Central memory CD8-positive, alpha-beta T cell (primary cell): ENCODE results near the gene IFT57.

Experiments used
- ATAC-seq: fragments of 150-1000 bp; cut with Tn5 transposase; replicated peaks from 2 replicates; pipeline ENCODE4 v1.10.0; 2022; ENCODE audit warnings: mild to moderate bottlenecking, moderate FRiP score, moderate number of reproducible peaks; ENCODE audit not compliant: poor library complexity, severe bottlenecking; ENCODE audit errors: extremely low read depth
- DNase-seq, 2 donors: peaks; one replicate each; pipeline ENCODE4 v3.0.0; 2021; ENCODE audit warnings: low spot score in 2 of 2
- H3K27ac Mint-ChIP-seq: one replicate; pipeline ENCODE4 v1.8.0; 2022; ENCODE audit warnings: low read depth, mild to moderate bottlenecking, moderate library complexity, mixed read lengths
- H3K27me3 Mint-ChIP-seq: one replicate; pipeline ENCODE4 v1.8.0; 2022; ENCODE audit warnings: mixed read lengths
- H3K36me3 Mint-ChIP-seq: one replicate; pipeline ENCODE4 v1.8.0; 2022; ENCODE audit warnings: mild to moderate bottlenecking, moderate library complexity, mixed read lengths; ENCODE audit not compliant: insufficient read depth
- H3K4me1 Mint-ChIP-seq: one replicate; pipeline ENCODE4 v1.8.0; 2022; ENCODE audit warnings: mixed read lengths
- H3K4me3 Mint-ChIP-seq: one replicate; pipeline ENCODE4 v1.8.0; 2022; ENCODE audit warnings: mild to moderate bottlenecking, moderate library complexity, mixed read lengths
- H3K9me3 Mint-ChIP-seq: one replicate; pipeline ENCODE4 v1.8.0; 2022; ENCODE audit warnings: mixed read lengths

IFT57 gene

DNA sequence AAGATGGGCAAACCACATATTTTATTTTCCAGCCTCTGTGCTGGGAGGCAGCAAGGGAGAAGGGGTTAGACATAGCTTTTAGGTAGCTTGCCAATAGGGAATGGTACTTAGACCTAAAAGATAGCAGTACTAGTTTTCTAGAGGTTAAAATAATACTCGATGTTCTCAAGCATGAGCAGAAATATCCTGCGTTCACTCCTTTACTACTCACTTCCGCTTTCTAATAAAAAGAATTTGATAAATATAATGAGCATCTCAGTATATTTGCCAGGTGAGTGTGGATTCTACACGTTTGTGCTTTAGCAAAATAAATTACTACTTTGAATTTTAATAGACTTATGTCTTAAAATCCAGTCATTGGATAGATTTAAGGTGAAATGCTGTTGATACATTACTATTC lies 92.0 kb downstream of the IFT57 start:
- no peak overlapping the region for H3K27ac Mint-ChIP-seq
- H3K27me3 Mint-ChIP-seq: no peaks in the 10 kb centered on the region
- no peak overlapping the region for H3K4me3 Mint-ChIP-seq
- peaks cover 88% of the 10 kb centered on the region for H3K4me1 Mint-ChIP-seq
- H3K9me3 Mint-ChIP-seq: peaks cover 6% of the 10 kb centered on the region
- peaks cover 11% of the 10 kb centered on the region for H3K36me3 Mint-ChIP-seq
- ATAC-seq: no peak
- no peak for DNase-seq

GRCh38 chr3:108127301-108127988 lies 94.8 kb downstream of the IFT57 start:
- Mint-ChIP-seq H3K36me3 (peaks cover 17% of the 10 kb centered on the region), H3K4me1 (peaks cover 82% of the 10 kb centered on the region), H3K9me3 (peaks cover 6% of the 10 kb centered on the region), H3K4me3 (peak overlapping the region; percentile 77), H3K27ac (peak overlapping the region; percentile 95), H3K27me3 (no peaks in the 10 kb centered on the region)
- ATAC-seq (peak; percentile 66), DNase-seq (peak; percentile 24 to 62)

GRCh38 chr3:108126348-108126747 lies 95.9 kb downstream of the IFT57 start:
- Mint-ChIP-seq H3K27ac (peak overlapping the region; percentile 96), H3K4me3 (peak overlapping the region; percentile 78), H3K27me3 (no peaks in the 10 kb centered on the region), H3K9me3 (peaks cover 6% of the 10 kb centered on the region), H3K4me1 (peaks cover 71% of the 10 kb centered on the region), H3K36me3 (peaks cover 17% of the 10 kb centered on the region)
- DNase-seq: no peak
- no peak for ATAC-seq

- Mint-ChIP-seq H3K27ac (peak overlapping the region; percentile 96), H3K4me1 (peaks cover 64% of the 10 kb centered on the region), H3K36me3 (peaks cover 17% of the 10 kb centered on the region), H3K4me3 (peak overlapping the region; percentile 78), H3K27me3 (no peaks in the 10 kb centered on the region), H3K9me3 (peaks cover 6% of the 10 kb centered on the region)
- DNase-seq (peak; percentile 44 to 67), ATAC-seq (peak; percentile 60)
Observed at GRCh38 chr3:108125550-108126071, 96.6 kb downstream of the IFT57 start.

GRCh38 chr3:108125153-108125543 lies 97.1 kb downstream of the IFT57 start:
- no peak for DNase-seq
- Mint-ChIP-seq H3K4me3 (peak overlapping the region; percentile 78), H3K27me3 (no peaks in the 10 kb centered on the region), H3K4me1 (peaks cover 63% of the 10 kb centered on the region), H3K9me3 (peaks cover 6% of the 10 kb centered on the region), H3K27ac (peak overlapping the region; percentile 96), H3K36me3 (peaks cover 17% of the 10 kb centered on the region)
- peak; percentile 38 for ATAC-seq

DNA sequence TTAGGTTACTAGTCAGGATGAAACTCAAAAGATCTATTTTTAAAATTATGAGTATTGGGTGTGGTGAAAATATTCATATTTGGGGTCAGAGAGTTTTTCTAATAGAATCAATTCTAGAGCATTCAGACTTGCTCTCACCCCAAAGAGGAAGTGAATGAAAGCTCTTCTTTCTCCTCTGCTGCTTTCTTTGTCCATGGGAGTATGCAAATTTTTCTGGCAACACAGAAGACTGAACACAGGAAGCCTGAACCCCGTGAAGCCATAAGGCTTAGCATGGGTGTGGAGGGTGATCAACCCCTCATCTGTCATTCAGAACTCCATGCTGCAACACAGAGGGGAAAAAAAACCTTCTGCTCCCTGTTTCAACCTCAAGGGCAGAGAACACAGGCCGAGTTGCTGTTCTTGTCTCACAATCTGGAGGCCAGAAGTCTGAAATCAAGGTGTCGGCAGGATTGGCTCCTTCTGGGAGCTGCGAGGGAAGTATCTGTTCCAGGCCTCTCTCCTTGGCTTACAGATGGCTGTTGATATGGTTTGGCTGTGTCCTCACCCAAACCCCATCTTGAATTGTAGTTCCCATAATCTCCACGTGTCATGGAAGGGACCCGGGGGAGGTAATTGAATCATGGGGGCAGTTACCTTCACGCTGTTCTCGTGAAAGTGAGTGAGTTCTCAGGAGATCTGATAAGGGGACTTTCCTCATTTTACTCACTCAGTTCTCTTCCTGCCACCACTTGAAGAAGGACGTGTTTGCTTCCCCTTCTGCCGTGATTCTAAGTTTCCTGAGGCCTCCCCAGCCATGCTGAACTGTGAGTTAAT lies 97.7 kb downstream of the IFT57 start:
- Mint-ChIP-seq H3K9me3 (peaks cover 6% of the 10 kb centered on the region), H3K4me1 (peaks cover 60% of the 10 kb centered on the region), H3K36me3 (peaks cover 17% of the 10 kb centered on the region), H3K27ac (peak overlapping the region; percentile 96), H3K4me3 (peak overlapping the region; percentile 78), H3K27me3 (no peaks in the 10 kb centered on the region)
- DNase-seq: peak; percentile 21 to 62
- peak; percentile 59 for ATAC-seq

DNA sequence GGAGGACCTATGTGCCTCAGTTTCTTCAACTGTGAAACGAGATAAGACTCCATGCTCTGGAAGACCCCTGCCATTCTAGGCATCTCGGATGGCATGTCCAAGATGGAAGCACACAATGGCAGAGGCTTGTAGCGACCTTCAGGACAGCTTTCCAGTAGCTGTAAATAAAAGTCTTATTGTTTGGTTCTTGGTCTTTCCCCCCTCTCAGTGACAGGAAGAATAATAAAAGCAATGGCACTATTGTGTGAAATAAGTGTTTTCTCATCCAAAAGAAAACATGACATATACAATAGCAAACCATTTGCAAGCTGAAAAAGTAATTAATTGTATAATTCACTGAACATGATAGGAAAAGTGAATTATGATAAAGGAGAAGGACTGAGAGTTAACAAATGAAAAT lies 98.9 kb downstream of the IFT57 start:
- H3K4me3 Mint-ChIP-seq: no peak overlapping the region

GRCh38 chr3:108122276-108122675 lies 99.9 kb downstream of the IFT57 start:
- no peak for DNase-seq
- Mint-ChIP-seq H3K27ac (no peak overlapping the region), H3K36me3 (peaks cover 14% of the 10 kb centered on the region), H3K9me3 (peaks cover 10% of the 10 kb centered on the region), H3K27me3 (no peaks in the 10 kb centered on the region), H3K4me1 (peaks cover 50% of the 10 kb centered on the region), H3K4me3 (no peak overlapping the region)
- ATAC-seq: no peak

More for the DNA sequence above, 98.9 kb downstream of the IFT57 start:
- Mint-ChIP-seq H3K4me1 (peaks cover 58% of the 10 kb centered on the region), H3K27me3 (no peaks in the 10 kb centered on the region), H3K27ac (peak overlapping the region; percentile 96), H3K9me3 (peaks cover 12% of the 10 kb centered on the region), H3K36me3 (peaks cover 17% of the 10 kb centered on the region)
- ATAC-seq (no peak), DNase-seq (no peak)

DNA sequence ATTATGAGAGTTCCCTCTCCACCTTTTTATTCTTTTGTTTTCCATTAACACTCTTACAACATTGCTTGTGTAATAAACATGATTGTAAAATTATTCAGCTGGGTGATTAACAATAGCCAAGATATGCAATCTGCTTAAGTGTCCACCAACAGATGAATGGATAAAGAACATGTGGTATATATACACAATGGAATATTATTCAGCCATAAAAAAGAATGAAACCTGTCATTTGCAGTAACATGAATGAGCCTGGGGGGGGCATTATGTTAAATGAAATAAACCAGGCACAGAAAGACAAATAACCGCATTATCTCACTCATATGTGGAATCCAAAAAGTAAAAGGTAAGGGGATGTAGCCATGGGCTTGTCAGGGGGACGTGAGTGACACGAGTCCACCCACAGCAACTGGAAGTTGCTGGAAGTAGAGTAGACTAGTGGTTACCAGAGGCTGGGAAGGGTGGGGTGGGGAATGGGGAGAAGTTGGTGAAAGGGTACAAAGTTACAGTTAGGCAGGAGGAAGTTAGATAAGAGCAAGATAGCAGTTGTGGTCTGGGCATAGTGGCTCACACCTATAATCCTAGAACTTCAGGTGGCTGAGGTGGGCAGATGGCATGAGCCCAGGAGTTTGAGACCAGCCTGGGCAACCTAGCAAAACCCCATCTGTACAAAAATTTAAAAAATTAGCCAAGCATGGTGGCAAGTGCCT lies 102.7 kb downstream of the IFT57 start:
- no peak overlapping the region for H3K27ac Mint-ChIP-seq
- no peak overlapping the region for H3K4me3 Mint-ChIP-seq
- DNase-seq (no peak), ATAC-seq (no peak)
- peaks cover 27% of the 10 kb centered on the region for H3K4me1 Mint-ChIP-seq
- H3K36me3 Mint-ChIP-seq: peaks cover 6% of the 10 kb centered on the region
- no peaks in the 10 kb centered on the region for H3K27me3 Mint-ChIP-seq
- H3K9me3 Mint-ChIP-seq: peaks cover 10% of the 10 kb centered on the region

- Mint-ChIP-seq H3K27ac (no peak overlapping the region), H3K36me3 (no peaks in the 10 kb centered on the region), H3K4me3 (no peak overlapping the region), H3K9me3 (peaks cover 10% of the 10 kb centered on the region), H3K27me3 (no peaks in the 10 kb centered on the region), H3K4me1 (peaks cover 13% of the 10 kb centered on the region)
- ATAC-seq (no peak), DNase-seq (no peak)
Observed at GRCh38 chr3:108118038-108118768, 104.0 kb downstream of the IFT57 start.

DNA sequence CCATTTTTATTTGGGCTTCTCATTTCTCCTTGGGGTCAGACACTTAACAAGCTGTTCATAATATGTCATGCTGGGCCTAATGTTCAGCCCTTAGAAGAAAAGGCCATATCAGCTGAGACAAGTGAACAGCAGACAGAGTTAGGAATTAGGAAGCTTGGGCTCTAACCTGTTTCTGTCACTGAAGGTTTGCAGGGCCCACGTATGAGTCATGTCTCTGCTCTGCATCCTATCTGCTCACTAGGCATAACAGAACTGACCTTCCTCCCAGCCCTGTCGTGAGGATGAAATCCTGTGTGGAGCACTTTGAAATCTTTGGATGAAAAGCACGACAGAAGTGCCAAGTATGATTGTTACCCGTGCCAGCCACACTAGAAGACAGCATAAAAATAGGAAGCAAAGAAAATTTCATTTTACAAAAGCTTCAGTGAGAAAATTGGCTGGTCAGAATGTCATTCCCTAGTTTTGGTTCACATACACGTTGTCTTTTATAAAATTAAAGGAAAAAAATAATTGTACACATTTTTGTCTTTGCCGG lies 104.9 kb downstream of the IFT57 start:
- Mint-ChIP-seq H3K27me3 (no peaks in the 10 kb centered on the region), H3K4me3 (no peak overlapping the region)

More for the DNA sequence above, 104.9 kb downstream of the IFT57 start:
- Mint-ChIP-seq H3K9me3 (peaks cover 10% of the 10 kb centered on the region), H3K27ac (no peak overlapping the region), H3K36me3 (no peaks in the 10 kb centered on the region), H3K4me1 (peaks cover 13% of the 10 kb centered on the region)
- DNase-seq (no peak), ATAC-seq (no peak)
